Colon (tissue), 2 donors: ENCODE measurements around the gene ATP5PD.
"Not testable (repeated sequence)": the region's sequence is repeated elsewhere in the genome, so short reads cannot be mapped to it uniquely, and the experiment has no call there.

ENCODE experiments used
- FAIRE-seq: peaks from 2 replicates; lab custom pipeline; 2012; peaks lifted over from hg19 to GRCh38; lab: Jason Lieb, UNC
- donor health status: control.
- donor health status: control.

ATP5PD gene

GRCh38 chr17:75051941-75052340 is 5.2 kb upstream of the ATP5PD start:
- FAIRE-seq, result no peak

GRCh38 chr17:75049706-75050105 is 2.9 kb upstream of the ATP5PD start:
- FAIRE-seq, result no peak

- no peak for FAIRE-seq
Observed at GRCh38 chr17:75049057-75049456, 2.3 kb upstream of the ATP5PD start.

- no peak for FAIRE-seq
Observed at GRCh38 chr17:75048249-75048878, 1.6 kb upstream of the ATP5PD start.

GRCh38 chr17:75047398-75048098 is 779 bp upstream of the ATP5PD start:
- no peak for FAIRE-seq

GRCh38 chr17:75045946-75046406 is 793 bp downstream of the ATP5PD start:
- not testable (repeated sequence) for FAIRE-seq

- FAIRE-seq, result no peak
Observed at GRCh38 chr17:75044716-75045115, 2.1 kb downstream of the ATP5PD start.

GRCh38 chr17:75043789-75044188 is 3.0 kb downstream of the ATP5PD start:
- not testable (repeated sequence) for FAIRE-seq

GRCh38 chr17:75041656-75042280 is 5.0 kb downstream of the ATP5PD start:
- FAIRE-seq, result no peak

- no peak for FAIRE-seq
Observed at GRCh38 chr17:75039238-75039637, 7.5 kb downstream of the ATP5PD start.

GRCh38 chr17:75036643-75037268 is 10.0 kb downstream of the ATP5PD start:
- FAIRE-seq, result no peak

GRCh38 chr17:75034236-75034908 is 12.4 kb downstream of the ATP5PD start:
- FAIRE-seq, result no peak

- FAIRE-seq, result no peak
Observed at GRCh38 chr17:75033346-75034235, 13.2 kb downstream of the ATP5PD start.

- no peak for FAIRE-seq
Observed at GRCh38 chr17:75032720-75033280, 14.0 kb downstream of the ATP5PD start.

- no peak for FAIRE-seq
Observed at GRCh38 chr17:75031972-75032719, 14.6 kb downstream of the ATP5PD start.

- no peak for FAIRE-seq
Observed at GRCh38 chr17:75030161-75030560, 16.6 kb downstream of the ATP5PD start.

- FAIRE-seq, result not testable (repeated sequence)
Observed at GRCh38 chr17:75026650-75027049, 20.1 kb downstream of the ATP5PD start.

- FAIRE-seq, result not testable (repeated sequence)
Observed at GRCh38 chr17:75025398-75025734, 21.4 kb downstream of the ATP5PD start.

GRCh38 chr17:75024686-75025397 is 21.9 kb downstream of the ATP5PD start:
- FAIRE-seq, result no peak
